Liver (tissue), 3 donors: Measurements from ENCODE around the gene KHDC3L.

Experiments used
- EGR1 ChIP-seq, 2 donors: IDR thresholded peaks; 2 replicates each; pipeline ENCODE4 v1.6.1; 2016 to 2018; ENCODE audit warnings: antibody characterized with exemption in 2 of 2, low read depth in 2 of 2
- FOXA1 ChIP-seq: IDR thresholded peaks from 2 replicates; pipeline ENCODE4 v1.6.1; 2016; ENCODE audit warnings: antibody characterized with exemption
- TAF1 ChIP-seq: conservative IDR thresholded peaks from 2 replicates; pipeline ENCODE4 v1.6.1; 2016; ENCODE audit warnings: antibody characterized with exemption, mild to moderate bottlenecking
- YY1 ChIP-seq: IDR thresholded peaks from 2 replicates; pipeline ENCODE4 v1.6.1; 2016; ENCODE audit warnings: antibody characterized with exemption, mild to moderate bottlenecking
- TF ChIP-seq, protein P1 (sequence below): fragments of 150-350 bp; IDR thresholded peaks from 2 replicates; pipeline ENCODE4 v1.5.1; 2017; ENCODE audit warnings: improper control_type of control experiment, low read depth, low read length; ENCODE audit not compliant: missing input control
- TF ChIP-seq, protein P2 (sequence below): IDR thresholded peaks from 2 replicates; pipeline ENCODE4 v1.6.1; 2016; ENCODE audit warnings: antibody characterized with exemption
- TF ChIP-seq, protein P3 (sequence below): IDR thresholded peaks from 2 replicates; pipeline ENCODE4 v1.6.1; 2016; ENCODE audit warnings: antibody characterized with exemption
- donor health status: healthy.
- donor health status: healthy.

DNA sequence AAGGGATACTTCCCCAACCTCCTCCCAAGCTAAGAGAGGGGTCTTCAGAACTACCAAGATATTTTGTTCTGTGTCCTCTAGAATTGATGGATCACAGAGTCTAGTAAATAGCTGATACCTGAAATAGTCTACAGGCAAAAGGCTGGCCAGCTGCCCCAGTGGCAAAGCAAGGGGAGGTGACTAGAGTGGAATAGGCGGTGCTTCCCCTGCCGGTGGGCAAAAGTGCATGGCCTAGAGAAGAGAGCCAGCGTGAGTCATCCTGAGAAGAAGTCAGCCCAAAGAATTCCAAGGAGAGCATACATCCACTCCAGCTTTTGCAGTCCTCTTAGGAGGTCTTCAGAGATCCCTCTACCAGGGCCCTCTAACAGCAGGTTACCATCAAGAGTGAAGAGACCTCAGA, 23.1 kb upstream of the KHDC3L start:
- TF ChIP-seq EGR1 (IDR thresholded peaks at IDR 0.05; ENCODE audit: low read depth in 2 of 2), result no peak
- TF ChIP-seq, protein P1, sequence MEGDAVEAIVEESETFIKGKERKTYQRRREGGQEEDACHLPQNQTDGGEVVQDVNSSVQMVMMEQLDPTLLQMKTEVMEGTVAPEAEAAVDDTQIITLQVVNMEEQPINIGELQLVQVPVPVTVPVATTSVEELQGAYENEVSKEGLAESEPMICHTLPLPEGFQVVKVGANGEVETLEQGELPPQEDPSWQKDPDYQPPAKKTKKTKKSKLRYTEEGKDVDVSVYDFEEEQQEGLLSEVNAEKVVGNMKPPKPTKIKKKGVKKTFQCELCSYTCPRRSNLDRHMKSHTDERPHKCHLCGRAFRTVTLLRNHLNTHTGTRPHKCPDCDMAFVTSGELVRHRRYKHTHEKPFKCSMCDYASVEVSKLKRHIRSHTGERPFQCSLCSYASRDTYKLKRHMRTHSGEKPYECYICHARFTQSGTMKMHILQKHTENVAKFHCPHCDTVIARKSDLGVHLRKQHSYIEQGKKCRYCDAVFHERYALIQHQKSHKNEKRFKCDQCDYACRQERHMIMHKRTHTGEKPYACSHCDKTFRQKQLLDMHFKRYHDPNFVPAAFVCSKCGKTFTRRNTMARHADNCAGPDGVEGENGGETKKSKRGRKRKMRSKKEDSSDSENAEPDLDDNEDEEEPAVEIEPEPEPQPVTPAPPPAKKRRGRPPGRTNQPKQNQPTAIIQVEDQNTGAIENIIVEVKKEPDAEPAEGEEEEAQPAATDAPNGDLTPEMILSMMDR, result no peak
- no peak for TF ChIP-seq TAF1
- TF ChIP-seq, protein P2, sequence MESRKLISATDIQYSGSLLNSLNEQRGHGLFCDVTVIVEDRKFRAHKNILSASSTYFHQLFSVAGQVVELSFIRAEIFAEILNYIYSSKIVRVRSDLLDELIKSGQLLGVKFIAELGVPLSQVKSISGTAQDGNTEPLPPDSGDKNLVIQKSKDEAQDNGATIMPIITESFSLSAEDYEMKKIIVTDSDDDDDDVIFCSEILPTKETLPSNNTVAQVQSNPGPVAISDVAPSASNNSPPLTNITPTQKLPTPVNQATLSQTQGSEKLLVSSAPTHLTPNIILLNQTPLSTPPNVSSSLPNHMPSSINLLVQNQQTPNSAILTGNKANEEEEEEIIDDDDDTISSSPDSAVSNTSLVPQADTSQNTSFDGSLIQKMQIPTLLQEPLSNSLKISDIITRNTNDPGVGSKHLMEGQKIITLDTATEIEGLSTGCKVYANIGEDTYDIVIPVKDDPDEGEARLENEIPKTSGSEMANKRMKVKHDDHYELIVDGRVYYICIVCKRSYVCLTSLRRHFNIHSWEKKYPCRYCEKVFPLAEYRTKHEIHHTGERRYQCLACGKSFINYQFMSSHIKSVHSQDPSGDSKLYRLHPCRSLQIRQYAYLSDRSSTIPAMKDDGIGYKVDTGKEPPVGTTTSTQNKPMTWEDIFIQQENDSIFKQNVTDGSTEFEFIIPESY, result no peak
- TF ChIP-seq, protein P3, sequence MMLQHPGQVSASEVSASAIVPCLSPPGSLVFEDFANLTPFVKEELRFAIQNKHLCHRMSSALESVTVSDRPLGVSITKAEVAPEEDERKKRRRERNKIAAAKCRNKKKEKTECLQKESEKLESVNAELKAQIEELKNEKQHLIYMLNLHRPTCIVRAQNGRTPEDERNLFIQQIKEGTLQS, result no peak
- TF ChIP-seq FOXA1, result no peak
- TF ChIP-seq YY1, result no peak
